HFFc6 (cell line): ENCODE results near the gene TNPO1. TPM values are rescaled to one million over a fixed set of nuclear protein-coding genes. Genes with fewer than 3 reads are reported as not detected.
"Not testable (repeated sequence)": the region's sequence is repeated elsewhere in the genome, so short reads cannot be mapped to it uniquely, and the experiment has no call there.

ENCODE experiments used
- DNase-seq: peaks from one replicate; pipeline ENCODE4 v3.0.0-alpha.2; 2018
- H3K27ac Mint-ChIP-seq: 2 replicates; pipeline ENCODE4 v1.8.0; 2020; ENCODE audit warnings: mild to moderate bottlenecking, mixed read lengths
- H3K27me3 Mint-ChIP-seq: 2 replicates; pipeline ENCODE4 v1.8.0; 2021; ENCODE audit warnings: mild to moderate bottlenecking, moderate library complexity, mixed read lengths; ENCODE audit not compliant: insufficient read depth
- H3K36me3 Mint-ChIP-seq: 2 replicates; pipeline ENCODE4 v1.8.0; 2021; ENCODE audit warnings: low read depth, mixed read lengths
- H3K4me1 Mint-ChIP-seq: 2 replicates; pipeline ENCODE4 v1.8.0; 2020; ENCODE audit warnings: low read depth, mixed read lengths
- H3K4me3 Mint-ChIP-seq: 2 replicates; pipeline ENCODE4 v1.8.0; 2020; ENCODE audit warnings: mild to moderate bottlenecking, moderate library complexity, mixed read lengths
- H3K9me3 Mint-ChIP-seq: 2 replicates; pipeline ENCODE4 v1.8.0; 2020; ENCODE audit warnings: mild to moderate bottlenecking, mixed read lengths
- total RNA-seq, 6 experiments: library from RNA; stranded (reverse); fragmentation: NEBNext Ultra II Directional; extraction: Animal tissue kit (Norgen Biotek cat#: 25700); gene quantifications; 2 replicates in 1 of 6; 3 replicates in 5 of 6; pipeline ENCODE4 v1.2.3, GENCODE V29; 2021
- TF ChIP-seq, protein P1 (sequence below): fragments of 200-600 bp; sonication (generic); IDR thresholded peaks from 2 replicates; pipeline ENCODE4 v1.5.0; 2021; ENCODE audit warnings: antibody characterized with exemption, mild to moderate bottlenecking

TNPO1 gene
- total RNA-seq, 6 experiments from 2014 or later = 149 to 194 (median 182) TPM

DNA sequence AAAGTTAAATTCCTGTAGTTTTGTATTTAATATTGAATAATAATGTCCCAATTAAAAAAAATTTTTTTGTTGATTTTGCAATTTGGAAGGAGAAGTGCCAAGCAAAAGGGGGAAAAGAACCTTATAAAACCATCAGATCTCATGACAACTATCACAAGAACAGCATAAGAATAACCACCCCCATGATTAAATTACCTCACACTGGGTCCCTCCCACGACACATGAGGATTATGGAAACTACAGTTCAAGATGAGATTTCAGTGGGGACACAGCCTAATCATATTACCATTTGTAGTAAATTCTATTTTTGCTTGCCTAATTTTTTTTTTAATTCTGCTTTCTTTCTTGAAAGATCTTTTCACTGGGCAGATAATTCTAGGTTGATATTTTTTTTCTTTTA, 106.0 kb downstream of the TNPO1 start:
- Mint-ChIP-seq H3K4me1 (peaks cover 15% of the 10 kb centered on the region), H3K4me3 (no peak overlapping the region), H3K27me3 (no peaks in the 10 kb centered on the region; the same call in 1 of the 2 replicates), H3K36me3 (peaks cover 8% of the 10 kb centered on the region), H3K27ac (no peak overlapping the region), H3K9me3 (peaks cover 8% of the 10 kb centered on the region)
- TF ChIP-seq, protein P1, sequence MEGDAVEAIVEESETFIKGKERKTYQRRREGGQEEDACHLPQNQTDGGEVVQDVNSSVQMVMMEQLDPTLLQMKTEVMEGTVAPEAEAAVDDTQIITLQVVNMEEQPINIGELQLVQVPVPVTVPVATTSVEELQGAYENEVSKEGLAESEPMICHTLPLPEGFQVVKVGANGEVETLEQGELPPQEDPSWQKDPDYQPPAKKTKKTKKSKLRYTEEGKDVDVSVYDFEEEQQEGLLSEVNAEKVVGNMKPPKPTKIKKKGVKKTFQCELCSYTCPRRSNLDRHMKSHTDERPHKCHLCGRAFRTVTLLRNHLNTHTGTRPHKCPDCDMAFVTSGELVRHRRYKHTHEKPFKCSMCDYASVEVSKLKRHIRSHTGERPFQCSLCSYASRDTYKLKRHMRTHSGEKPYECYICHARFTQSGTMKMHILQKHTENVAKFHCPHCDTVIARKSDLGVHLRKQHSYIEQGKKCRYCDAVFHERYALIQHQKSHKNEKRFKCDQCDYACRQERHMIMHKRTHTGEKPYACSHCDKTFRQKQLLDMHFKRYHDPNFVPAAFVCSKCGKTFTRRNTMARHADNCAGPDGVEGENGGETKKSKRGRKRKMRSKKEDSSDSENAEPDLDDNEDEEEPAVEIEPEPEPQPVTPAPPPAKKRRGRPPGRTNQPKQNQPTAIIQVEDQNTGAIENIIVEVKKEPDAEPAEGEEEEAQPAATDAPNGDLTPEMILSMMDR = no peak
- DNase-seq = no peak

DNA sequence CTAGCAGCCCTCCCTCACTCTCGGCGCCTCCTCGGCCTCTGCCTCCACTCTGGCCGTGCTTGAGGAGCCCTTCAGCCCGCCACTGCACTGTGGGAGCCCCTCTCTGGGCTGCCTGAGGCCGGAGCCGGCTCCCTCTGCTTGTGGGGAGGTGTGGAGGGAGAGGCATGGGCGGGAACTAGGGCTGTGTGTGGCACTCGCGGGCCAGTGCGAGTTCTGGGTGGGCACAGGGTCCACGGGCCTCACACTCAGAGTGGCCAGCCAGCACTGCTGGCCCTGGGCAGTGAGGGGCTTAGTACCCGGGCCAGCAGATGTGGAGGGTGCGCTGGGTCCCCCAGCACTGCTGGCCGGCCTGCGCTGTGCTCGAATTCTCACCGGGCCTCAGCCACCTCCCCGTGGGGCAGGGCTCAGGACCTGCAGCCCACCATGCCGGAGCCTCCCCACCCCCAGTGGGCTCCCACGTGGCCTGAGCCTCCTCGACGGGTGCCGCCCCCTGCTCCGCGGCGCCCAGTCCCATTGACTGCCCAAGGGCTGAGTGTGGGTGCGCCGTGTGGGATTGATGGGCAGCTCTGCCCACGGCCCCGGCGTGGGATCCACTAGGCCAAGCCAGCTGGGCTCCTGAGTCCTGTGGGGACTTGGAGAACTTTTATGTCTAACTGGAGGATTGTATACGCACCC, 109.0 kb downstream of the TNPO1 start:
- no peak overlapping the region for H3K27ac Mint-ChIP-seq
- H3K27me3 Mint-ChIP-seq = peaks cover 3% of the 10 kb centered on the region
- TF ChIP-seq, protein P1 = no peak
- peaks cover 8% of the 10 kb centered on the region for H3K9me3 Mint-ChIP-seq
- H3K36me3 Mint-ChIP-seq = peaks cover 8% of the 10 kb centered on the region
- no peak for DNase-seq
- H3K4me1 Mint-ChIP-seq = peaks cover 13% of the 10 kb centered on the region
- H3K4me3 Mint-ChIP-seq = no peak overlapping the region

DNA sequence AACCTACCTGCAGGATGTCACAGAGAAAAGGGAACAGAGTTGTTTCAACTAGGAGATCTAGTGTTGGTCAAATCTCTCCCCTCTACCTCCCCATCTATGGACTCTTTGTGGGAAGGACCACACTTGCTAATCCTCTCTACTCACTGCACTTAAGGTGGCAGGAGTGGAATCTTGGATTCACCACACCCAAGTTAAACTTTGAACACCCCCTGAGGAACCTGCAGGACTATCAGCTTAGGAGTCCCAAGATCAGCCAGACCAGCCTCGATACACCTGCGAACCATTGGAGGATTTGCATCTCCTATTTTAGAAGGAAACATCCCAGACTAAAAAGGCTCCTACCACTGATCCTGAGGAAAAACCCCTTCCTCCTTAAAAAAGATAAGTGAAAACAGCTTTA, 116.2 kb downstream of the TNPO1 start:
- H3K36me3 Mint-ChIP-seq, H3K27ac Mint-ChIP-seq, H3K4me3 Mint-ChIP-seq, DNase-seq, H3K9me3 Mint-ChIP-seq, H3K4me1 Mint-ChIP-seq: not testable (repeated sequence)
- peaks cover 11% of the 10 kb centered on the region for H3K27me3 Mint-ChIP-seq

DNA sequence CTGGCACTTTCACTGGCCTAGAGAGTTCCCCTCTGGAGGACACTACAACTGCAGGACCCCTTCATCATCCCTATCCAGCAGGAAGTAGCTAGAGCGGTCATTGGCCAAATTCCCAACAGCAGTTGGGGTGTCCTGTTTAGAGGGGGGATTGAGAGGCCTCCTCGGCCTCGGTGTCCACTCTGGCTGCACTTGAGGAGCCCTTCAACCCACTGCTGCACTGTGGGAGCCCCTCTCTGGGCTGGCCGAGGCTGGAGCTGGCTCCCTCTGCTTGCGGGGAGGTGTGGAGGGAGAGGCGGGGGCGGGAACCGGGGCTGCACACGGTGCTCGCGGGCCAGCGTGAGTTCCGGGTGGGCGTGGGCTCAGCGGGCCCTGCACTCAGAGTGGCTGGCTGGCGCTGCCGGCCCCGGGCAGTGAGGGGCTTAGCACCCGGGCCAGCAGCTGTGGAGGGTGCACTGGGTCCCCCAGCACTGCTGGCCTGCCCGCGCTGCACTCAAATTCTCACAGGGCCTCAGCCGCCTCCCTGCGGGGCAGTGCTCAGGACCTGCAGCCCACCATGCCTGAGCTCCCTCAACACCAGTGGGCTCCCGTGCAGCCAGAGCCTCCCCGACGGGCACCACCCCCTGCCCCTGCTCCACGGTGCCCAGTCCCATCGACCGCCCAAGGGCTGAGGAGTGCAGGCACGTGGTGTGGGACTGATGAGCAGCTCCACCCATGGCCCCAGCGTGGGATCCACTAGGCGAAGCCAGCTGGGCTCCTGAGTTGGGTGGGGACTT, 118.7 kb downstream of the TNPO1 start:
- H3K4me3 Mint-ChIP-seq, H3K36me3 Mint-ChIP-seq, H3K27ac Mint-ChIP-seq, DNase-seq, H3K9me3 Mint-ChIP-seq: not testable (repeated sequence)
- peaks cover 11% of the 10 kb centered on the region for H3K27me3 Mint-ChIP-seq
- H3K4me1 Mint-ChIP-seq = peaks cover 15% of the 10 kb centered on the region

DNA sequence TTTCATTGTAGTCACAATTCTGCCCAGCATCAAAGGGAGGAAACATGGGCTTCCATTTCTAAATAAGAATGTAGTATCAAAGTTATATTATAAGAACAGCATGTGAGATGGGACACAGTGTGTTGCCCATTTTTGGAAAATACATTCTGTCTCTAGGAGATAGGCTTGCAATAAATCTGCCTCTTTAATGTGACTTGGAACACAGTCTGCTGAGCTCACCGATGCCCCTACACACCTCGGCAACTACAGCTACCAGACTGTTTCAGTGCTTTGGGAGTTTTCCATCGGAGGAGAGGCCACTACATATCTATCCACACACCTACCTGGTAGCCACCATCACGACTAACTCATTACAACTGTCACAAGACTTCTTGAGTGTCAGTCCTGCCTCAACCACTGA, 120.4 kb downstream of the TNPO1 start:
- H3K4me1 Mint-ChIP-seq = peaks cover 15% of the 10 kb centered on the region
- no peak overlapping the region for H3K27ac Mint-ChIP-seq
- no peak for DNase-seq
- H3K36me3 Mint-ChIP-seq = peaks cover 6% of the 10 kb centered on the region; the same call in 1 of the 2 replicates
- TF ChIP-seq, protein P1 = no peak
- H3K27me3 Mint-ChIP-seq = peaks cover 11% of the 10 kb centered on the region
- H3K4me3 Mint-ChIP-seq = no peak overlapping the region
- no peaks in the 10 kb centered on the region for H3K9me3 Mint-ChIP-seq

DNA sequence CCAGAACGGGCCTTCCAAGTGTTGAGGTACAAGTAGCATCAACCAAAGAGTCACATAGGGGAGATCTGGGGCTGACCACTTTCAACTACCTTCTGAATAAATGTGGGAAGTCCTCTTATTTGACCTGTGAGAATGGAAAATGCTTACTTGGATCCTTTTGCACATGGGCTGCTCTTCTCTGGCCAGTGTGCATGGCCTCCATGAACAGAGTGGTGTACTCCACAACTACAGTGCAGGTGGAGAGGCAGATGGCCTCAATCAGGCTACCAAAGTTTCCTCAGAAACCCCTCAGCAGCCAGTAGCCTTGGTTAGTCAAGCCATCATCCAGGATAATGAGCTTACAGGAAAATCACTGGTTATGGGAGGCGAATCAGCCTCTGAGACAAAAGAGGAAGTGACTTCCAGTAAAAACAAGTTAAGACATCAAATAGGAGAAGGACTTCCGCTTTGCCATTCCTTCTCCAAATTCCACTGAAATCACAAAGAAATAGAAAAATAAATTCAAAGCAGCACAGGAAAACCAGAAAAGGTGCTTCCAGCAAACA, 121.1 kb downstream of the TNPO1 start:
- Mint-ChIP-seq H3K27ac (no peak overlapping the region), H3K36me3 (peaks cover 6% of the 10 kb centered on the region; the same call in 1 of the 2 replicates), H3K27me3 (peaks cover 11% of the 10 kb centered on the region), H3K4me1 (peaks cover 15% of the 10 kb centered on the region), H3K9me3 (no peaks in the 10 kb centered on the region), H3K4me3 (no peak overlapping the region; the same call in 1 of the 2 replicates)
- DNase-seq = no peak
- TF ChIP-seq, protein P1 = no peak
